ENCODE results near the gene PCDHGA8. TPM values are rescaled to one million over a fixed set of nuclear protein-coding genes. Genes with fewer than 3 reads are reported as not detected.
"Not testable (repeated sequence)": the region's sequence is repeated elsewhere in the genome, so short reads cannot be mapped to it uniquely, and the experiment has no call there.

PCDHGA8 gene
- total RNA-seq, 1 donor from 2014 or later, result 5.7 TPM

- FAIRE-seq, result no peak
These were observed 6.2 kb downstream of the PCDHGA8 start for GRCh38 chr5:141398608-141399007.

DNA sequence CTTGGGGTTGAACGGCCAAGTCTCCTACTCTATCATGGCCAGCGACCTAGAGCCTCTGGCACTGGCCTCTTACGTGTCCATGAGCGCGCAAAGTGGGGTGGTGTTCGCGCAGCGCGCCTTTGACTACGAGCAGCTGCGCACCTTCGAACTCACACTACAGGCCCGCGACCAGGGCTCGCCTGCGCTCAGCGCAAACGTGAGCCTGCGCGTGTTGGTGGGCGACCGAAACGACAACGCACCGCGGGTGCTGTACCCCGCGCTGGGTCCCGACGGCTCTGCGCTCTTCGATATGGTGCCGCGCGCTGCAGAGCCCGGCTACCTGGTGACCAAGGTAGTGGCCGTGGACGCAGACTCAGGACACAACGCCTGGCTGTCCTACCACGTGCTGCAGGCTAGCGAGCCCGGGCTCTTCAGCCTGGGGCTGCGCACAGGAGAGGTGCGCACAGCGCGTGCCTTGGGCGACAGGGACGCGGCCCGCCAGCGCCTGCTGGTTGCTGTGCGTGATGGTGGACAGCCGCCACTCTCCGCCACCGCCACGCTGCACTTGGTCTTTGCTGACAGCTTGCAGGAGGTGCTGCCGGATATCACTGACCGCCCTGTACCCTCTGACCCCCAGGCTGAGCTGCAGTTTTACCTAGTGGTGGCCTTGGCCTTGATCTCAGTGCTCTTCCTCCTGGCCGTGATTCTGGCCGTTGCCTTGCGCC lies 7.3 kb downstream of the PCDHGA8 start:
- FAIRE-seq (no peak), DNase-seq (ENCODE audit: low spot score in 2 of 2) (no peak)

More at GRCh38 chr5:141398608-141399007, 6.2 kb downstream of the PCDHGA8 start:
- DNase-seq (ENCODE audit: low spot score in 2 of 2), result no peak

GRCh38 chr5:141402553-141403243 lies 10.3 kb downstream of the PCDHGA8 start, which contains the start of gene PCDHGA9:
TSS of gene PCDHGA9 (plus strand) at chr5:141402778. CDS start at chr5:141402953, 175 bp downstream.
- FAIRE-seq (no peak), DNase-seq (ENCODE audit: low spot score in 2 of 2) (no peak)

- DNase-seq (ENCODE audit: low spot score in 2 of 2) (no peak), FAIRE-seq (no peak)
These were observed 11.0 kb downstream of the PCDHGA8 start for GRCh38 chr5:141403387-141403786.

- DNase-seq (ENCODE audit: low spot score in 2 of 2); FAIRE-seq: not testable (repeated sequence)
These were observed 15.5 kb downstream of the PCDHGA8 start, which contains the start of gene PCDHGB6 for GRCh38 chr5:141407790-141408505. TSS of gene PCDHGB6 (plus strand) at chr5:141408021. CDS start at chr5:141408203, 182 bp downstream.

GRCh38 chr5:141409598-141410306 lies 17.3 kb downstream of the PCDHGA8 start:
- no peak for DNase-seq (ENCODE audit: low spot score in 2 of 2)
- no peak for FAIRE-seq

DNA sequence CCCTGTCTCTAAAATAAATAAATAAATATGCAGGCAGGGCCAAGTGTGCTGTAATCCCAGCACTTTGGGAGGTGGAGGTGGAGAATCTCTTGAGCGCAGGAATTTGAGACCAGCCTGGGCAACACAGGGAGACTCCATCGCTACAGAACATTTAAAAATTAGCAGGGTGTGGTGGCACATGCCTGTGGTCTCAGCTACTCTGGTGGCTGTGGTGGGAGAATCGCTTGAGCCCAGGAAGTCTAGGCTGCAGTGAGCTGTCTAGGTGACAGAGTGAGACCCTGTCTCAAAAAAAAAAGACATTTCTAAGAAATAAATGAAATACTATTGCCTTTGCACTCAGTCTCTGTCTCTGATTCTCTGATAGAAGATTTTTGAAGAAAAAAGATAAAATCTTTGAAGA lies 19.1 kb downstream of the PCDHGA8 start:
- DNase-seq (ENCODE audit: low spot score in 2 of 2) (no peak), FAIRE-seq (no peak)

DNA sequence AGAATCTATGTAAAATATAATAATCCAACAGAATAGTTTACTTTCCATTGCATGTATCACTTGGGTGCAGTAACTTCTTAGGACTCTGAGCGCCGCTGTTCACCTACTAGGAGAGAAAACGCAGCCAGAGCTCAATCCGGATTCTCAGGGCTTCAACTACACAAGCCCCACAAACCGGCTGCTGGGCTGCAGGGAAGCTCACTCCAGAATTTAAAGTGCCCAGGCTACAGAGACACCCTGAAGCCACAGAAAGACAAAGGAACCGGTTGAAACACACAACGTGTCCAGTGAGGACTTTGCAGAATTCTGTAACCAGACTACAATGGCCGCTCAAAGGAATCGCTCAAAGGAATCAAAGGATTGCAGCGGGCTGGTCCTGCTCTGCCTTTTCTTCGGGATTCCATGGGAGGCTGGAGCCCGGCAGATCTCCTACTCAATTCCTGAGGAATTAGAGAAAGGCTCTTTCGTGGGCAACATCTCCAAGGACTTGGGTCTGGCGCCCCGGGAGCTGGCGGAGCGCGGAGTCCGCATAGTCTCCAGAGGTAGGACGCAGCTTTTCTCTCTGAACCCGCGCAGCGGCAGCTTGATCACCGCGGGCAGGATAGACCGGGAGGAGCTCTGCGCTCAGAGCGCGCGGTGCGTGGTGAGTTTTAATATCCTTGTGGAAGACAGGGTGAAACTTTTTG lies 20.6 kb downstream of the PCDHGA8 start, which contains the start of gene PCDHGA10:
Gene PCDHGA10, plus strand, starts transcription at position 134 of the 686 bp plus-strand sequence. Its CDS starts 189 bp downstream, at position 323.
- DNase-seq (ENCODE audit: low spot score in 2 of 2) (no peak), FAIRE-seq (no peak)

- DNase-seq (ENCODE audit: low spot score in 2 of 2) (no peak), FAIRE-seq (no peak)
These were observed 21.2 kb downstream of the PCDHGA8 start for GRCh38 chr5:141413540-141414069.

DNA sequence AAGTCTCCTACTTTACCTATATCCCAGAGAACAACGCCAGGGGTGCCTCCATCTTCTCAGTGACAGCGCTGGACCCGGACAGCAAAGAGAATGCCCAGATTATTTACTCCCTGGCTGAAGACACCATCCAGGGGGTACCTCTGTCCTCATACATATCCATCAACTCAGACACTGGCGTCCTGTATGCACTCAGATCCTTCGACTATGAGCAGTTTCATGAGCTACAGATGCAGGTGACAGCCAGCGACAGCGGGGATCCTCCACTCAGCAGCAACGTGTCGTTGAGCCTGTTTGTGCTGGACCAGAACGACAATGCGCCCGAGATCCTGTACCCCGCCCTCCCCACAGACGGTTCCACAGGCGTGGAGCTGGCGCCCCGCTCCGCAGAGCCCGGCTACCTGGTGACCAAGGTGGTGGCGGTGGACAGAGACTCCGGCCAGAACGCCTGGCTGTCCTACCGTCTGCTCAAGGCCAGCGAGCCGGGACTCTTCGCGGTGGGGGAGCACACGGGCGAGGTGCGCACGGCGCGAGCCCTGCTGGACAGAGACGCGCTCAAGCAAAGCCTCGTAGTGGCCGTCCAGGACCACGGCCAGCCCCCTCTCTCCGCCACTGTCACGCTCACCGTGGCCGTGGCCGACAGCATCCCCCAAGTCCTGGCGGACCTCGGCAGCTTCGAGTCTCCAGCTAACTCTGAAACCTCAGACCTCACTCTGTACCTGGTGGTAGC lies 22.3 kb downstream of the PCDHGA8 start:
- FAIRE-seq; DNase-seq (ENCODE audit: low spot score in 2 of 2): not testable (repeated sequence)

- FAIRE-seq; DNase-seq (ENCODE audit: low spot score in 2 of 2): not testable (repeated sequence)
These were observed 22.8 kb downstream of the PCDHGA8 start for GRCh38 chr5:141415275-141415618.

- FAIRE-seq, result not testable (repeated sequence)
- peak in 1 of 2 donors; percentile 42 for DNase-seq (ENCODE audit: low spot score in 2 of 2)
These were observed 25.2 kb downstream of the PCDHGA8 start, which contains the start of gene PCDHGB7 for GRCh38 chr5:141417494-141418172. TSS of gene PCDHGB7 (plus strand) at chr5:141417677. CDS start at chr5:141417860, 183 bp downstream.

- DNase-seq (ENCODE audit: low spot score in 2 of 2) (no peak), FAIRE-seq (no peak)
These were observed 26.8 kb downstream of the PCDHGA8 start for GRCh38 chr5:141419074-141419880.

GRCh38 chr5:141420855-141421488 lies 28.5 kb downstream of the PCDHGA8 start, which contains the start of gene PCDHGA11:
TSS of gene PCDHGA11 (plus strand) at chr5:141421051. CDS start at chr5:141421228, 177 bp downstream.
- FAIRE-seq (no peak), DNase-seq (ENCODE audit: low spot score in 2 of 2) (no peak)

GRCh38 chr5:141421489-141421855 lies 29.0 kb downstream of the PCDHGA8 start:
- no peak for DNase-seq (ENCODE audit: low spot score in 2 of 2)
- no peak for FAIRE-seq

DNA sequence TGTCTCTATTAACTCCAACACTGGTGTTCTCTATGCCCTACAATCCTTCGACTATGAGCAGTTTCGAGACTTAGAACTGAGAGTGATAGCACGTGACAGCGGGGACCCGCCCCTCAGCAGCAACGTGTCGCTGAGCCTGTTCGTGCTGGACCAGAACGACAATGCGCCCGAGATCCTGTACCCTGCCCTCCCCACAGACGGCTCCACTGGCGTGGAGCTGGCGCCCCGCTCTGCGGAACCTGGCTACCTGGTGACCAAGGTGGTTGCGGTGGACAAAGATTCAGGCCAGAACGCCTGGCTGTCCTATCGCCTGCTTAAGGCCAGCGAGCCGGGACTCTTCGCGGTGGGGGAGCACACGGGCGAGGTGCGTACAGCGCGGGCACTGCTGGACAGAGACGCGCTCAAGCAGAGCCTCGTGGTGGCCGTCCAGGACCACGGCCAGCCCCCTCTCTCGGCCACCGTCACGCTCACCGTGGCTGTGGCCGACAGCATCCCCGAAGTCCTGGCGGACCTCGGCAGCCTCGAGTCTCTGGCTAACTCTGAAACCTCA lies 30.4 kb downstream of the PCDHGA8 start:
- FAIRE-seq, result no peak
- DNase-seq (ENCODE audit: low spot score in 2 of 2), result no peak

All from frontal cortex (tissue), 4 donors.